Type B pancreatic cell (in vitro differentiated cells): ENCODE results near the gene CACNA1G. TPM values are rescaled to one million over a fixed set of nuclear protein-coding genes. Genes with fewer than 3 reads are reported as not detected.

Experiments
- DNase-seq: peaks from one replicate; pipeline ENCODE4 v3.0.0; 2021; ENCODE audit warnings: mixed read lengths; ENCODE audit not compliant: unreplicated experiment; ENCODE audit errors: extremely low spot score
- H3K27ac Mint-ChIP-seq: 2 replicates; pipeline ENCODE4 v1.8.0; 2021; ENCODE audit warnings: mild to moderate bottlenecking, mixed read lengths
- H3K27me3 Mint-ChIP-seq: 2 replicates; pipeline ENCODE4 v1.8.0; 2021; ENCODE audit warnings: mixed read lengths
- H3K36me3 Mint-ChIP-seq: 2 replicates; pipeline ENCODE4 v1.8.0; 2021; ENCODE audit warnings: mixed read lengths
- H3K4me1 Mint-ChIP-seq: one replicate; pipeline ENCODE4 v1.8.0; 2021; ENCODE audit warnings: mixed read lengths; ENCODE audit not compliant: unreplicated experiment
- H3K4me3 Mint-ChIP-seq: 2 replicates; pipeline ENCODE4 v1.8.0; 2021; ENCODE audit warnings: mild to moderate bottlenecking, mixed read lengths
- H3K9me3 Mint-ChIP-seq: 2 replicates; pipeline ENCODE4 v1.8.0; 2021; ENCODE audit warnings: mixed read lengths
- CTCF ChIP-seq: fragments of 200-600 bp; sonication (generic); conservative IDR thresholded peaks from 2 replicates; pipeline ENCODE4 v1.5.0; 2021; ENCODE audit warnings: antibody characterized with exemption, mild to moderate bottlenecking
- total RNA-seq: library from RNA; stranded (reverse); gene quantifications from 2 replicates; pipeline ENCODE4 v1.2.1, GENCODE V29; 2021; ENCODE audit warnings: low replicate concordance

Gene CACNA1G
- total RNA-seq, 1 donor from 2014 or later = 27.8 TPM

GRCh38 chr17:50575581-50576210 is 15.2 kb downstream of the CACNA1G start:
- Mint-ChIP-seq H3K36me3 (peaks cover 7% of the 10 kb centered on the region), H3K27ac (no peak overlapping the region), H3K9me3 (no peaks in the 10 kb centered on the region), H3K4me3 (no peak overlapping the region), H3K4me1 (peaks cover 18% of the 10 kb centered on the region), H3K27me3 (peaks cover 5% of the 10 kb centered on the region)
- DNase-seq = no peak
- no peak for TF ChIP-seq CTCF

GRCh38 chr17:50576864-50577263 is 16.3 kb downstream of the CACNA1G start:
- no peak overlapping the region for H3K27ac Mint-ChIP-seq

GRCh38 chr17:50577451-50577954 is 17.0 kb downstream of the CACNA1G start:
- Mint-ChIP-seq H3K27me3 (peaks cover 5% of the 10 kb centered on the region), H3K4me3 (no peak overlapping the region), H3K4me1 (peaks cover 11% of the 10 kb centered on the region), H3K27ac (no peak overlapping the region), H3K9me3 (no peaks in the 10 kb centered on the region), H3K36me3 (peaks cover 7% of the 10 kb centered on the region)
- no peak for TF ChIP-seq CTCF
- no peak for DNase-seq

More at GRCh38 chr17:50576864-50577263, 16.3 kb downstream of the CACNA1G start:
- no peak overlapping the region for H3K4me3 Mint-ChIP-seq
- no peak for TF ChIP-seq CTCF
- H3K9me3 Mint-ChIP-seq = no peaks in the 10 kb centered on the region
- H3K4me1 Mint-ChIP-seq = peaks cover 11% of the 10 kb centered on the region
- H3K36me3 Mint-ChIP-seq = peaks cover 7% of the 10 kb centered on the region
- DNase-seq = no peak
- peaks cover 5% of the 10 kb centered on the region for H3K27me3 Mint-ChIP-seq

- H3K9me3 Mint-ChIP-seq = no peaks in the 10 kb centered on the region
- H3K4me3 Mint-ChIP-seq = no peak overlapping the region
- H3K27ac Mint-ChIP-seq = no peak overlapping the region
- TF ChIP-seq CTCF = no peak
- H3K27me3 Mint-ChIP-seq = peaks cover 5% of the 10 kb centered on the region
- H3K4me1 Mint-ChIP-seq = peaks cover 18% of the 10 kb centered on the region
- peaks cover 7% of the 10 kb centered on the region for H3K36me3 Mint-ChIP-seq
- DNase-seq = no peak
These were observed 17.7 kb downstream of the CACNA1G start for GRCh38 chr17:50578173-50578572.

- Mint-ChIP-seq H3K27ac (no peak overlapping the region), H3K9me3 (no peaks in the 10 kb centered on the region), H3K36me3 (peaks cover 7% of the 10 kb centered on the region), H3K27me3 (peaks cover 13% of the 10 kb centered on the region), H3K4me3 (no peak overlapping the region), H3K4me1 (peaks cover 26% of the 10 kb centered on the region)
- no peak for DNase-seq
- TF ChIP-seq CTCF = no peak
These were observed 18.9 kb downstream of the CACNA1G start for GRCh38 chr17:50579399-50579798.
